ENCODE measurements around the gene MUC6.

Gene MUC6

GRCh38 chr11:1030086-1030485 is 6.4 kb downstream of the MUC6 start:
- Histone ChIP-seq H3K9me3 (ENCODE audit: insufficient read depth, low read depth, low read length) (no peaks in the 10 kb centered on the region), H3K4me3 (ENCODE audit: low read length) (no peak overlapping the region), H3K36me3 (ENCODE audit: insufficient read depth, low read depth, low read length) (no peaks in the 10 kb centered on the region), H3K27me3 (ENCODE audit: insufficient read depth, low read length) (no peaks in the 10 kb centered on the region), H3K4me1 (ENCODE audit: insufficient read depth, low read length) (no peaks in the 10 kb centered on the region), H3K9ac (ENCODE audit: low read depth, low read length) (no peak overlapping the region), H3K27ac (ENCODE audit: low read length) (no peak overlapping the region)

- H3K4me1 ChIP-seq (ENCODE audit: insufficient read depth, low read length), result no peaks in the 10 kb centered on the region
- H3K36me3 ChIP-seq (ENCODE audit: insufficient read depth, low read depth, low read length), result no peaks in the 10 kb centered on the region
- H3K27me3 ChIP-seq (ENCODE audit: insufficient read depth, low read length), result no peaks in the 10 kb centered on the region
- H3K4me3 ChIP-seq (ENCODE audit: low read length), result no peak overlapping the region
- no peak overlapping the region for H3K27ac ChIP-seq (ENCODE audit: low read length)
- no peaks in the 10 kb centered on the region for H3K9me3 ChIP-seq (ENCODE audit: insufficient read depth, low read depth, low read length)
- H3K9ac ChIP-seq (ENCODE audit: low read depth, low read length), result no peak overlapping the region
Measured at GRCh38 chr11:1029654-1030053, 6.9 kb downstream of the MUC6 start.

GRCh38 chr11:1029051-1029450 is 7.5 kb downstream of the MUC6 start:
- no peaks in the 10 kb centered on the region for H3K36me3 ChIP-seq (ENCODE audit: insufficient read depth, low read depth, low read length)
- no peak overlapping the region for H3K4me3 ChIP-seq (ENCODE audit: low read length)
- no peaks in the 10 kb centered on the region for H3K9me3 ChIP-seq (ENCODE audit: insufficient read depth, low read depth, low read length)
- H3K9ac ChIP-seq (ENCODE audit: low read depth, low read length), result no peak overlapping the region
- no peaks in the 10 kb centered on the region for H3K27me3 ChIP-seq (ENCODE audit: insufficient read depth, low read length)
- H3K27ac ChIP-seq (ENCODE audit: low read length), result no peak overlapping the region
- no peaks in the 10 kb centered on the region for H3K4me1 ChIP-seq (ENCODE audit: insufficient read depth, low read length)

DNA sequence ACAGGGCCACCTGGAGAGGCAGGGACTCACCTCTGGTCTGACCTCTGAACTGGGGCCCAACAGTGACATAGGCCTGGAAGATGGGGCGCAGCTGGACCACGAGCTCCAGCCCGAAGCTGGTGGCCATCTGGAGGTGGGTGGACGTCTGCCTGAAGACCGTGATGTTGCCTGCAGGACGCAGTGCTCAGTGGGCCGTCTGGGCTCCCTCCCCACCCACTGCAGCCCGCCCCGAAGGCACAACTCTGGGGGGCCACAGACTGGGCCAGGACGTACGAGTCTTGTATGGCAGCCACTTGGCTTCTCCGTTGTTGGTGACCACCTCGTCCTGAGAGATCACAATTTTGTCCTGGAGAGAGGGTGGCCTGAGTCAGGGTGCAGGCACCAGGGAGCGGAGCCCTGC is 7.9 kb downstream of the MUC6 start:
- Histone ChIP-seq H3K36me3 (ENCODE audit: insufficient read depth, low read depth, low read length) (no peaks in the 10 kb centered on the region), H3K4me1 (ENCODE audit: insufficient read depth, low read length) (no peaks in the 10 kb centered on the region), H3K27ac (ENCODE audit: low read length) (no peak overlapping the region), H3K27me3 (ENCODE audit: insufficient read depth, low read length) (no peaks in the 10 kb centered on the region), H3K4me3 (ENCODE audit: low read length) (no peak overlapping the region), H3K9me3 (ENCODE audit: insufficient read depth, low read depth, low read length) (no peaks in the 10 kb centered on the region), H3K9ac (ENCODE audit: low read depth, low read length) (no peak overlapping the region)

DNA sequence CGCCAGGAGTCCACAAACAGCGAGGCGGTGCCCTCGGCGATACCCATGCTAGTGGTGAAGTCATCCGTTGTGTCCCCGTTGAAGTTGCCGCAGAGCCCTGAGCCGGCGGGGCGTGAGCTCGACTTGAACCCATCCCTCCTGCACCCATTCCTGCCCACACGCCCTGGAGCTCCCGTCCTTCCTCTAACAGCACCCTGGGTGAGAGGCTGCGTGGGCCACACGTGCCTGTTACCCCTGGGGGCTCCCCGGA is 8.3 kb downstream of the MUC6 start:
- Histone ChIP-seq H3K27me3 (ENCODE audit: insufficient read depth, low read length) (no peaks in the 10 kb centered on the region), H3K4me1 (ENCODE audit: insufficient read depth, low read length) (no peaks in the 10 kb centered on the region), H3K4me3 (ENCODE audit: low read length) (no peak overlapping the region), H3K9ac (ENCODE audit: low read depth, low read length) (no peak overlapping the region), H3K36me3 (ENCODE audit: insufficient read depth, low read depth, low read length) (no peaks in the 10 kb centered on the region), H3K27ac (ENCODE audit: low read length) (no peak overlapping the region), H3K9me3 (ENCODE audit: insufficient read depth, low read depth, low read length) (no peaks in the 10 kb centered on the region)

DNA sequence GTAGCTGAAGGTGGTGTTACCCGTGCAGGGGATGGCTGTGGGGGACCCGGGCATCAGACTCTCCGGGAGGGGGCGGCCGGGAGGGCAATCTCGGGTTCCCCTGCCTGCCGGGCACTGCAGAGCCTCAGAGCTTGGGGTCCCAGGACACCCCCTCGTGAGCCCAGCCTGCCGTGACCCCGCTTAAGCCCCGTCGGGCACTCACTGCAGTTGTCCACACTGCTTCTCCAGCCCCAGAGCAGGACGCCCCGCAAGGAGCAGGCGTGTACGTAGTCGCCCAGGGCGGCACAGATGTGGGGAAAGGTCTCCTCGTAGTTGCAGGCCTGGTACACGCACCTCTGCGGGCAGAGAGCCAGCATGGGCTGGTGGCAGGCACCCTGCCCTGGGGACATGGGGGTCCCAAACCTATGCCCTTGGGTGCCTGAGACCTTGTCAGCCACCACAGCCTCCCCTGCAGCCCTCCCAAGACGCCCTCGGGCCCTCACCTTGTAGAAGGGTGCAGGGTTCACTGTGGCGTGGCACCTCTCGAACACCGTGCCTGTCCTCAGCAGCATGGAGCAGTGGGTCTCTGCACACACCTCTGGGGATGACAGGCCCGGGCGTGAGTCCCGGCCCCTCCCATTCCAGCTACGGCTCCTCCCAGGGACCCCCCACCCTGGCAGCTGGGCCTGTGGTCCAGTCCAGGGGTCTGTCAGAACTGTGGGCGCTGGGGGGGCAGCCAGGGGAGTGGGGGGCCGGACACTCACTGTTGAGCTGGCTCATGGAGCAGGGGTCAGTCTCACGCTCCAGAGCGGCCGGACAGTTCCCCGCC is 8.8 kb downstream of the MUC6 start:
- Histone ChIP-seq H3K4me3 (ENCODE audit: low read length) (no peak overlapping the region), H3K4me1 (ENCODE audit: insufficient read depth, low read length) (no peaks in the 10 kb centered on the region), H3K36me3 (ENCODE audit: insufficient read depth, low read depth, low read length) (no peaks in the 10 kb centered on the region), H3K9me3 (ENCODE audit: insufficient read depth, low read depth, low read length) (no peaks in the 10 kb centered on the region), H3K27me3 (ENCODE audit: insufficient read depth, low read length) (no peaks in the 10 kb centered on the region), H3K9ac (ENCODE audit: low read depth, low read length) (no peak overlapping the region), H3K27ac (ENCODE audit: low read length) (no peak overlapping the region)

GRCh38 chr11:1026641-1027482 is 9.7 kb downstream of the MUC6 start:
- Histone ChIP-seq H3K4me1 (ENCODE audit: insufficient read depth, low read length) (no peaks in the 10 kb centered on the region), H3K9ac (ENCODE audit: low read depth, low read length) (no peak overlapping the region), H3K27ac (ENCODE audit: low read length) (no peak overlapping the region), H3K9me3 (ENCODE audit: insufficient read depth, low read depth, low read length) (no peaks in the 10 kb centered on the region), H3K36me3 (ENCODE audit: insufficient read depth, low read depth, low read length) (no peaks in the 10 kb centered on the region), H3K4me3 (ENCODE audit: low read length) (no peak overlapping the region), H3K27me3 (ENCODE audit: insufficient read depth, low read length) (no peaks in the 10 kb centered on the region)

- Histone ChIP-seq H3K9me3 (ENCODE audit: insufficient read depth, low read depth, low read length) (no peaks in the 10 kb centered on the region), H3K27ac (ENCODE audit: low read length) (no peak overlapping the region), H3K9ac (ENCODE audit: low read depth, low read length) (no peak overlapping the region), H3K27me3 (ENCODE audit: insufficient read depth, low read length) (no peaks in the 10 kb centered on the region), H3K4me1 (ENCODE audit: insufficient read depth, low read length) (no peaks in the 10 kb centered on the region), H3K4me3 (ENCODE audit: low read length) (no peak overlapping the region), H3K36me3 (ENCODE audit: insufficient read depth, low read depth, low read length) (no peaks in the 10 kb centered on the region)
Measured at GRCh38 chr11:1026163-1026450, 10.4 kb downstream of the MUC6 start.

GRCh38 chr11:1025410-1026162 is 10.9 kb downstream of the MUC6 start:
- Histone ChIP-seq H3K27me3 (ENCODE audit: insufficient read depth, low read length) (no peaks in the 10 kb centered on the region), H3K36me3 (ENCODE audit: insufficient read depth, low read depth, low read length) (no peaks in the 10 kb centered on the region), H3K4me1 (ENCODE audit: insufficient read depth, low read length) (no peaks in the 10 kb centered on the region)

DNA sequence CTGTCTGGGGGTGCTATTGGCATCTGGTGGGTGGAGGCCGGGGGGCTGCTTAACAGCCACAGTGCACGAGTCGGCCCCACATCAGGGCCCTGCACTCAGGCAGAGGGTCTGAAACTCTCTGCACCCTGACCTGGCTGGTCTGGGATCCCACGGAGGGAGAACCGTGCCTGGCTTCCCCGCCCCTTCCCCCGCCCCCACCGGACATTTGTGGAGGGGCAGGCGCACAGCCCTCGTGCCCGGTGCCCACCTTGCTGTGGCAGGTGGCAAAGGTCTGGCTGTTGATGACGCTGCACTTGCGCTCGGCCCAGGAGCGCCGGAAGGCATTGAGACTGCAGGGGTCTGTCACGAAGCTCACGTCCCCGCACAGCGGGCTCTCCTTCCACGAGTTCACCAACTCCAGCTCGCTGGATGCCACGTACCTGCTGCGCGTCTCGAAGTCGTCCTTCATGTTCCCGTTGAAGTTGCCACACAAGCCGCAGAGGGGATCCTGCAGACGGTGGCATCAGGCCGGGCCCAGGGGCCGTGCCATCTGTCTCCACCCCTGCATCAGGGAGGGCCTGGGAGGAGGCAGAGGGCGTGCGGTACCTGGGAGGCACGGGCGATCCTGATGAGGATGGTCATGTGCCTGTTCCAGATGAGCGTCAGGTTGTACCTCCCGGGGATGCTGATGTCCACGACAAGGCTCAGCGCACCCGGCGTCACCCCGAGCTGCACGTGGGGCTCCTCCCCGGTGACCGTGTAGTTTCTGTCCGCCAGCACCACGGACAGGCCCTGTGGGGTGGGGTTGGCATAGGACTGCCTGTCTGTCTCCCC is 11.7 kb downstream of the MUC6 start:
- no peak overlapping the region for H3K4me3 ChIP-seq (ENCODE audit: low read length)
- H3K27ac ChIP-seq (ENCODE audit: low read length), result no peak overlapping the region
- no peaks in the 10 kb centered on the region for H3K27me3 ChIP-seq (ENCODE audit: insufficient read depth, low read length)
- no peaks in the 10 kb centered on the region for H3K4me1 ChIP-seq (ENCODE audit: insufficient read depth, low read length)
- no peaks in the 10 kb centered on the region for H3K9me3 ChIP-seq (ENCODE audit: insufficient read depth, low read depth, low read length)
- H3K9ac ChIP-seq (ENCODE audit: low read depth, low read length), result no peak overlapping the region
- H3K36me3 ChIP-seq (ENCODE audit: insufficient read depth, low read depth, low read length), result no peaks in the 10 kb centered on the region

More at GRCh38 chr11:1025410-1026162, 10.9 kb downstream of the MUC6 start:
- no peak overlapping the region for H3K4me3 ChIP-seq (ENCODE audit: low read length)
- H3K9me3 ChIP-seq (ENCODE audit: insufficient read depth, low read depth, low read length), result no peaks in the 10 kb centered on the region
- no peak overlapping the region for H3K27ac ChIP-seq (ENCODE audit: low read length)
- H3K9ac ChIP-seq (ENCODE audit: low read depth, low read length), result no peak overlapping the region

- no peaks in the 10 kb centered on the region for H3K4me1 ChIP-seq (ENCODE audit: insufficient read depth, low read length)
Measured at GRCh38 chr11:1023811-1024596, 12.5 kb downstream of the MUC6 start.

More at GRCh38 chr11:1023811-1024596, 12.5 kb downstream of the MUC6 start:
- Histone ChIP-seq H3K27me3 (ENCODE audit: insufficient read depth, low read length) (no peaks in the 10 kb centered on the region), H3K9me3 (ENCODE audit: insufficient read depth, low read depth, low read length) (no peaks in the 10 kb centered on the region), H3K9ac (ENCODE audit: low read depth, low read length) (no peak overlapping the region), H3K27ac (ENCODE audit: low read length) (no peak overlapping the region), H3K36me3 (ENCODE audit: insufficient read depth, low read depth, low read length) (no peaks in the 10 kb centered on the region), H3K4me3 (ENCODE audit: low read length) (no peak overlapping the region)

Measured in iPS-20b (cell line).